Stimulated activated CD4-positive, alpha-beta T cell treated with anti-CD3 and anti-CD28 coated beads, Interleukin-4, amount 100 ng/mL, for 4 hours (primary cell): ENCODE measurements around the gene NUFIP2.
"Not testable (repeated sequence)": the region's sequence is repeated elsewhere in the genome, so short reads cannot be mapped to it uniquely, and the experiment has no call there.

Source experiments
- DNase-seq, 2 experiments: peaks; one replicate each; pipeline ENCODE4 v3.0.0-alpha.2; 2020

NUFIP2 gene

GRCh38 chr17:29279397-29280070 is 14.4 kb downstream of the NUFIP2 start:
- no peak for DNase-seq

- no peak for DNase-seq
Measured at GRCh38 chr17:29278692-29279091, 15.3 kb downstream of the NUFIP2 start.

- DNase-seq = no peak
Measured at GRCh38 chr17:29273924-29274323, 20.0 kb downstream of the NUFIP2 start.

GRCh38 chr17:29271980-29272379 is 22.0 kb downstream of the NUFIP2 start:
- not testable (repeated sequence) for DNase-seq

- no peak for DNase-seq
Measured at GRCh38 chr17:29263916-29264315, 30.0 kb downstream of the NUFIP2 start.

GRCh38 chr17:29257756-29258155 is 36.2 kb downstream of the NUFIP2 start:
- DNase-seq = no peak

- no peak for DNase-seq
Measured at GRCh38 chr17:29256735-29257466, 37.0 kb downstream of the NUFIP2 start.

- DNase-seq = no peak
Measured at GRCh38 chr17:29255926-29256522, 37.9 kb downstream of the NUFIP2 start.

GRCh38 chr17:29253037-29253436 is 40.9 kb downstream of the NUFIP2 start:
- DNase-seq = no peak

- DNase-seq = no peak
Measured at GRCh38 chr17:29252101-29252791, 41.7 kb downstream of the NUFIP2 start.

GRCh38 chr17:29251184-29251583 is 42.8 kb downstream of the NUFIP2 start:
- DNase-seq = no peak

- no peak for DNase-seq
Measured at GRCh38 chr17:29250666-29251065, 43.3 kb downstream of the NUFIP2 start.

- DNase-seq = no peak
Measured at GRCh38 chr17:29248845-29249244, 45.1 kb downstream of the NUFIP2 start.

- DNase-seq = no peak
Measured at GRCh38 chr17:29247219-29247618, 46.7 kb downstream of the NUFIP2 start.

GRCh38 chr17:29246628-29247027 is 47.3 kb downstream of the NUFIP2 start, which contains the start of gene CRYBA1:
CRYBA1 (plus strand) TSS chr17:29246859; CDS start chr17:29246864, 5 bp downstream.
- DNase-seq = no peak

- DNase-seq = no peak
Measured at GRCh38 chr17:29245401-29245800, 48.5 kb downstream of the NUFIP2 start.

GRCh38 chr17:29243792-29244191 is 50.2 kb downstream of the NUFIP2 start:
- no peak for DNase-seq

GRCh38 chr17:29242790-29243189 is 51.2 kb downstream of the NUFIP2 start:
- DNase-seq = no peak

- no peak for DNase-seq
Measured at GRCh38 chr17:29242051-29242450, 51.9 kb downstream of the NUFIP2 start.

GRCh38 chr17:29240968-29241963 is 52.7 kb downstream of the NUFIP2 start:
- no peak for DNase-seq

GRCh38 chr17:29240477-29240876 is 53.5 kb downstream of the NUFIP2 start:
- no peak for DNase-seq
